C1 segment of cervical spinal cord (tissue), 14 donors: ENCODE data around the gene NUP85.
"Not testable (repeated sequence)": the region's sequence is repeated elsewhere in the genome, so short reads cannot be mapped to it uniquely, and the experiment has no call there.

ENCODE experiments used
- DNase-seq, 14 donors: peaks; one replicate each; lab custom pipeline; 2025; lab: John Stamatoyannopoulos, UW

NUP85 gene, protein sequence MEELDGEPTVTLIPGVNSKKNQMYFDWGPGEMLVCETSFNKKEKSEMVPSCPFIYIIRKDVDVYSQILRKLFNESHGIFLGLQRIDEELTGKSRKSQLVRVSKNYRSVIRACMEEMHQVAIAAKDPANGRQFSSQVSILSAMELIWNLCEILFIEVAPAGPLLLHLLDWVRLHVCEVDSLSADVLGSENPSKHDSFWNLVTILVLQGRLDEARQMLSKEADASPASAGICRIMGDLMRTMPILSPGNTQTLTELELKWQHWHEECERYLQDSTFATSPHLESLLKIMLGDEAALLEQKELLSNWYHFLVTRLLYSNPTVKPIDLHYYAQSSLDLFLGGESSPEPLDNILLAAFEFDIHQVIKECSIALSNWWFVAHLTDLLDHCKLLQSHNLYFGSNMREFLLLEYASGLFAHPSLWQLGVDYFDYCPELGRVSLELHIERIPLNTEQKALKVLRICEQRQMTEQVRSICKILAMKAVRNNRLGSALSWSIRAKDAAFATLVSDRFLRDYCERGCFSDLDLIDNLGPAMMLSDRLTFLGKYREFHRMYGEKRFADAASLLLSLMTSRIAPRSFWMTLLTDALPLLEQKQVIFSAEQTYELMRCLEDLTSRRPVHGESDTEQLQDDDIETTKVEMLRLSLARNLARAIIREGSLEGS

DNA sequence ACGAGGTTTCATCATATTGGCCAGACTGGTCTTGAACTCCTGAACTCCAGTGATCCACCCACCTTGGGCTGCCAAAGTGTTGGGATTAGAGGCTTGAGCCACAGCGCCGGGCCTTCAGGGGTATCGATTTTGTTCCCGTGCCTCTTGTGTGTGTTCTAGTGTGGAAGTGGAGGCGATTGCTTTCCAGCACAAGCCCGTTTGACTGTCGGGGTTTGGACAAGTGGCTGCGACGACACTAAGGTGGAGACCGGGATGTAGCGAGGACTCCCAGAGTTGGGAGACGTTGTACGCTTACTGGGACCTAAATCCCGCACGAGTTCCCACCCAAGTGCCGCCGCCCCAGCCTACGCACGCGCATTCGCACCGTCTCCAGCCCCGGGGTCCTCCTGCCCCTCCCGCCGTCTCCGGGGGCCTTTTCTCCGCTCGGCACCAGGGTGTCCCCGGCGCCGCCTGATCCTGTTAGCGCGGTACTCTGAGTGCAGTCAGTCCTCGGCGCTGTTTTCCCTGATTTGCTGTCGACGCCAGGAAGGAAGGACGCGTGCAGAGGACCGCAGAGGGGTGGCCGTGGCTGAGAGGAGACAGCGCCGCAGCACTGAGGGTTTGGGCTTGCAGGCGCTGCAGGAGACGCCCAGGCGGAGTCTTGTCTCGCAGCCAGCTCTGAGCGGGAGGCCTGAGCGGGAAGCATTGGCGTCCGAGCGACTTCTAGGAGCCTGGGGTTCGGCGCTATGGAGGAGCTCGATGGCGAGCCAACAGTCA is at the start of gene NUP85:
TSS of gene NUP85 (plus strand) at position 643 of the 756 bp plus-strand sequence. CDS start at position 726, 83 bp downstream.
- DNase-seq = peak; percentile 73 to 98 (median 94)

DNA sequence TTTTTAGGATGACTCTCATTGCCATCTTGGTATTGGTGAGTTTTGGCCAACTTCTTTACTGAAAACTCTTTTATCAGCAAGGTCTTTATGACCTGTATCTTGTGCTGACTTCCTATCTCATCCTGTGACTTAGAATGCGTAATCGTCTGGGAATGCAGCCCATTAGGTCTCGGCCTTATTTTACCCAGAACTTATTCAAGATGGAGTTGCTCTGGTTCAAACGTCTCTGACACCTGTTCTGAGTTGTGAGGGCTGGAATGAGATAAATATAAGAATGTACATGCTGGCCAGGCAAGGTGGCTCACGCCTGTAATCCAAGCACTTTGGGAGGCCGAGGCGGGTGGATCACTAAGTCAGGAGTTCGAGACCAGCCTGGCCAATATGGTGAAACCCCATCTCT is 47.0 kb upstream of the NUP85 start:
- not testable (repeated sequence) for DNase-seq

DNA sequence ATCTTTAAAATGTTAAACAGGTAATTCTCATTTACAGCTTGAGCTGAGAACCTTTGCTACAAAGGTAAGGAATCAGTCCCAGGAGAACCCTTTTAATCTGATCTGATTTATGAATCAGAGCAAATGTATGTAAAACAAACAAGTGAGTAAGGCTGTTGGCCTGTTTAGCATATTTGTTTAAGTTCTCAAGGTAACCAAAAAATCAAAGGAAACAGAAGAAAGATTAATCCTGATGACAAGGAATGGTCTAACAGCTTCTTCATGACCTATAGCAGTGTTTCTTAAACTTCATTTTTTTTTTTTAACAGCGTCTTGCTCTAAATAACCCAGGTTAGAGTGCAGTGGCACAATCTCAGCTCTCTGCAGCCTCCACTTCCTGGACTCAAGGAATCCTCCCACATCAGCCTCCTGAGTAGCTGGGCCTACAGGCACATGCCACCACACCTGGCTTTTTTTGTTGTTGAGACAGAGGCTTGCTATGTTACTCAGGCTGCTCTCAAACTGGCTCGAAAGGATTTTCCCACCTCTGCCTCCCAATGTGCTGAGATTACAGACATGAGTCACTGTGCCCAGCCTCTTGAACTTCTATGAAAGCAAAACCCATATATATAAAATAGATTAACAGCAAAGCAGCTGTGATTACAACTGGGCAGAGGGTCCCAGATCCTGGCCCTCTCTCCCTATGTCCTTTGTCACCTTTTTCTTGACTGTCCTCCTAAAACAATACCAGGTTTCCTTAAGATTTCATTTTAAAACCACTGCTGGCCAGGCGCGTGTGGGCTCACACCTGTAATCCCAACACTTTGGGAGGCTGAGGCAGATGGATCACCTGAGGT is 46.1 kb upstream of the NUP85 start:
- no peak for DNase-seq

DNA sequence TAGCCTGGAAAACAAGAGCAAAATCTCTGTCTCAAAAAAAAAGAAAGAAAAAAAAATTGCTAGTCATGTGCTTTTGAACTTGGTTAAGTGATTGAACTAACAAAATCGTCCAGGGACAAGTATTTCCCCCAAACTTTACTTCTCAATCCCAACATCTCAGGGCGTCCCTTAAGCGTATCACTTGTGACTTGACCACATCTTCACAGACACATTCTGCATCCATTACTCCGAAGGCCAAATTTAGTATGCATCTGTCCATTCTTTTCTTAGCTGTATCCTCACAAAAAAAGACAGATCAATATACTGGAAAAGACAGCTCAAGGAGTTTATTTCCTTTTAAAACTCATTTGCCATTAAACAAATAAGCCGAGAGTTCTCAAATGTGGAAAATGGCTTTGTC is 45.3 kb upstream of the NUP85 start:
- DNase-seq = no peak

DNA sequence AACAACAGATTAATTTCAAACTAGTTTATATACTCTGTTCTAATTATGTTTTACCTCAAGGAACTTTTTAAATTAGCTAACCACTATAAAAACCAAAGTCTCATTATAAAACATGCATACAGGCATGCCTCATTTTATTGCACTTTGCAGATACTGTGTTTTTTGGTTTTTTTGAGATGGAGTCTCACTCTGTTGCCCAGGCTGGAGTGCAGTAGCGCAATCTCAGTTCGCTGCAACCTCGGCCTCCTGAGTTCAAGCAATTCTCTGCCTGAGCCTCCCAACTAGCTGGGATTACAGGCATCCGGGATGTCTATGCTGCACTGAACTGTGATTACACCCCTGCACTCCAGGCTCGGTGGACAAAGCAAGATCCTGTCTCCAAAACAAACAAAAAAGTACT is 42.4 kb upstream of the NUP85 start:
- DNase-seq = no peak

DNA sequence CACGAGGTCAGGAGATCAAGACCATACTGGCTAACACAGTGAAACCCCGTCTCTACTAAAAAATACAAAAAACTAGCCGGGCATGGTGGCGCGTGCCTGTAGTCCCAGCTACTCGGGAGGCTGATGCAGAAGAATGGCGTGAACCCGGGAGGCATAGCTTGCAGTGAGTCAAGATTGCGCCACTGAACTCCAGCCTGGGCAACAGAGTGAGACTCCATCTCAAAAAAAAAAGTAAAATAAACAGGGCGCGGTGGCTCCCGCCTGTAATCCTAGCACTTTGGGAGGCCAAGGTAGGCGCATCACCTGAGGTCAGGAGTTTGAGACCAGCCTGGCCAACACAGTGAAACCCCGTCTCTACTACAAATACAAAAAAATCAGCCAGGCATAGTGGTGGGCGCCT is 40.9 kb upstream of the NUP85 start:
- not testable (repeated sequence) for DNase-seq

DNA sequence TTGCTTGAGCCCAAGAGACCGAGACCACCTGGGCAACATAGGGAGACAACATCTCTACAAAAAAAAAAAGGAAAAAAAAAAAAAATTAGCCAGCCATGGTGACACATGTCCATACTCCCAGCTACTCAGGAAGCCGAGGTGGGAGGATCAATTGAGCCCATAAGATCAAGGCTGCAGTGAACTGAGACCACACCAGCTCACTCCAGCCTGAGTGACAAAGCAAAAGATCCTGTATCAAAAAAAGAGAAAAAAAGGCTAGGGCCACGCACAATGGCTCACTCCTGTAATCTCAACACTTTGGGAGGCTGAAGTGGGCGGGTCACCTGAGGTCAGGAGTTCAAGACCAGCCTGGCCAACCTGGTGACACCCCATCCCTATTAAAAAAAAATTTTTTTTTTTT is 36.5 kb upstream of the NUP85 start:
- no peak for DNase-seq

DNA sequence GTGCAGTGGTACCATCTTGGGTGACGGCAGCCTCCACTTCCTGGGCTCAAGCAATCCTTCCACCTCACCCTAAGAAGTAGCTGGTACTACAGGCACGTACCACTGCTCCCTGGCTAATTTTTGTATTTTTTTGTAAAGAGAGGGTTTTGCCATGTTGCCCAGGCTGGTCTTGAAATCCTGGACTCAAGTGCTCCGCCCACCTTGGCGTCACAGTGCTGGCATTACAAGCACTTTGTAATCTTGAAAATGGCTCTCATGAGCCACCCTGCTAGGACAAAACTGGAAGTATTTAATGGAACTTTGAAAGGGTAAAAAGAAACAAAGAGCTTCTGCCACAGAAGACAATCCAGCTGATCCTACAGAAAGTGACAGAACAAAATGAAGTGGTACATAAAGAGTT is 32.0 kb upstream of the NUP85 start:
- DNase-seq = no peak

DNA sequence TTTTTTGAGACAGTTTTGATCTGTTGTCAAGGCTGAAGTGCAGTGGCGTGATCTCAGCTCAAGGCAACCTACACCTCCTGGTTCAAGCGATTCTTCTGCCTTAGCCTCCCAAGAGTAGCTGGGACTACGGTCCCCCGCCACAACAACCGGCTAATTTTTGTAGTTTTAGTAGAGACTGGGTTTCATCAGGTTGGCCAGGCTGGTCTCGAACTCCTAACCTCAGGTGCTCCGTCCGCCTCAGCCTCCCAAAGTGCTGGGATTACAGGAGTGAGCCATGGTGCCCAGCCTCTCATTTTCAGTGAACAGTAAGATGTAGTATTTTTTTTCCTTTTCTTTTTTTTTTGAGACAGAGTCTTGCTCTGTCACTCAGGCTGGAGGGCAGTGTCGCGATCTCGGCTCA is 30.5 kb upstream of the NUP85 start:
- DNase-seq = no peak

DNA sequence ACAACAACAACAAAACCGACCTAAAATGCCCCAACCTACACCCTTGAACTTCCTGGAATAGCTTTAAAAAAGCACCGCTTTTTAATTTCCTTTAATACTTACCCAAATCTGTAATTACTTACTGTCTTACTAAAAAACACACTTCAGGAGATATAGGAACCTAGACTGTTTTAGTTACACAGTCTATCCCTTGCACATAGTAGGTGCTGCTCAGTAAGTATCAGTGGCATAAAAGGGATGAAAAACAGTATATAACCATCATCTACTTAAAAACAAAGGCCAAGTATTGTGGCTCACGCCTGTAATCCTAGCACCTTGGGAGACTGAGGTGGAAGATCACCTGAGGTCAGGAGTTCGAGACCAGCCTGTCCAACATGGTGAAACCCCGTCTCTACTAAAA is 28.9 kb upstream of the NUP85 start:
- no peak for DNase-seq

DNA sequence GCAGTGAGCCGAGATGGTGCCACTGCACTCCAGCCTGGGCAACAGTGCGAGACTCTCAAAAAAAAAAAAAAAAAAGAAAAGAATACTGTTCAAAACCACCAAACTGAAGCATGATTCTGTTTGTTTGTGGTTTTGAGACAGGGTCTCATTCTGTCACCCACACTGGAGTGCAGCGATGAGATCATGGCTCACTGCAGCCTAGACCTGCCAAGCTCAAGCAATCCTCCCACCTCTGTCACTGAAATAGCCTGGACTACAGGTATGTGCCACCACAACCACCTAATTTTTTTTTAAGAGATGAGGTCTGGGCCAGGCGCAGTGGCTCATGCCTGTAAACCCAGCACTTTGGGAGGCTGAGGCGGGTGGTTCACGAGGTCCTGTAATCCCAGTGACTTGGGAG is 27.0 kb upstream of the NUP85 start:
- no peak for DNase-seq

DNA sequence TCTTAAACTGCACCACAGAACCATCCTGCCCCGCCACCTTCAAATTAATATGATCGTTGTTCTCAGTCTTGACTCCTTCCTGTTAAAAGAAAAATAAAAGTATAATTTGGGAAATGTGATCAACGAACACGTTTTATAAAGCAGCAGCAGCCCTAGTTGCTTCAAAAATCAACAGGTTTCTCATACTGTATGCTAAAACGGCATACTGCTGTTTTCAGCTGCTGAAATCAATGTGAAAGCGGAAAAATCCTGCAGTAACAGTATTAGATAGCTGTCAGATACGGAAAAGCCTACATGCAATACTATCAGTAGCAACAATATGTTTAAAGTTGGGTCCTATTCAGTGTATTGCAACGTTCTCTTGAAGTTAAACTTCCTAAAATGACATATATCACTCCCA is 24.4 kb upstream of the NUP85 start:
- no peak for DNase-seq

DNA sequence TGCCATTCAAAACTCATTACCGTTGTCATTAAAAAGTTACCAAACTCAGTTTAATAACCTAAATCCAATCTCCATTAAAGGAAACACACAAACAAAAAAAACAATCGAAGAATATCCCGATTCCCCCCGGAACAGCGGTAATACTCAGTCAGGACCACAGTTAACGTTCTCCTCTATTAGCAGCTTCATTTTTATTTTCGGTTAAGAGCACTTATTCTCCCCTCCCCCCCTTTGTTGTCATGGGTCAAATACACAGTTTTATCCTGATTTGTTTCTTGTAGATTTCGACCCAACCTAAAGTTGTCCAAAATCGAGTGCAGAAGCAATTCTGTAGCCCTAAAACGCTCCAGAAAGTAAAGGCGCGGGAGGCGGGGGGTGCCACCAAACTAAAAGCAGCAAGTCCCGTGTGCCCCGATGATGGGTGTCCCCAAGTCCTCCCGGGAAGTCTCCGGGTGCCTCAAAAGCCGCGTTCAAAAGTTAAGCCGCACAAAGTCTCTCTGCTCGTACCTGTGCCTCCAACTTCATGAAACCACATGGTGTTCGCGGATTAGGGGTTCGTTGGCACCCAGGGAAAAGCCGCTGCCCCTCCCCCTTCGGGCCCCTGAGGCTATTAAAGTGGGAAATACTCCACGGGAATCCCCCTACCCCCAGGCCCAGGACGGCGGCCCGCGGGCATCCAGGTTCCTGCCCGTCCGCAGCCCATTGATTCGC is 23.7 kb upstream of the NUP85 start:
- DNase-seq = peak in 8 of 14 donors; percentile 7 to 55 (median 27)

DNA sequence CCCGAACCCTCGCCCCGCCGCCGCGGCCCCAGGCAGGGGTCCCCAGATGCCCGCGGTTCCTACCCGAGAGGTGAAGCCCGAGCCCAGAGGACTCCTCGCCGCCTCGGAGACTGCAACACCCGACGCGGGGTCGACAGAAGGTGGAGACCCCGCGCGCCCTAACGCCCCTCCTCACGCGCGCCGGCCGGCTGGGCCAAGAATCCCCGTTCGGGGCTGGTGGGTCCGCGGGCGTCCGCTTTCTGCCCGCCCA is 23.2 kb upstream of the NUP85 start:
- DNase-seq = peak in 1 of 14 donors; percentile 63

DNA sequence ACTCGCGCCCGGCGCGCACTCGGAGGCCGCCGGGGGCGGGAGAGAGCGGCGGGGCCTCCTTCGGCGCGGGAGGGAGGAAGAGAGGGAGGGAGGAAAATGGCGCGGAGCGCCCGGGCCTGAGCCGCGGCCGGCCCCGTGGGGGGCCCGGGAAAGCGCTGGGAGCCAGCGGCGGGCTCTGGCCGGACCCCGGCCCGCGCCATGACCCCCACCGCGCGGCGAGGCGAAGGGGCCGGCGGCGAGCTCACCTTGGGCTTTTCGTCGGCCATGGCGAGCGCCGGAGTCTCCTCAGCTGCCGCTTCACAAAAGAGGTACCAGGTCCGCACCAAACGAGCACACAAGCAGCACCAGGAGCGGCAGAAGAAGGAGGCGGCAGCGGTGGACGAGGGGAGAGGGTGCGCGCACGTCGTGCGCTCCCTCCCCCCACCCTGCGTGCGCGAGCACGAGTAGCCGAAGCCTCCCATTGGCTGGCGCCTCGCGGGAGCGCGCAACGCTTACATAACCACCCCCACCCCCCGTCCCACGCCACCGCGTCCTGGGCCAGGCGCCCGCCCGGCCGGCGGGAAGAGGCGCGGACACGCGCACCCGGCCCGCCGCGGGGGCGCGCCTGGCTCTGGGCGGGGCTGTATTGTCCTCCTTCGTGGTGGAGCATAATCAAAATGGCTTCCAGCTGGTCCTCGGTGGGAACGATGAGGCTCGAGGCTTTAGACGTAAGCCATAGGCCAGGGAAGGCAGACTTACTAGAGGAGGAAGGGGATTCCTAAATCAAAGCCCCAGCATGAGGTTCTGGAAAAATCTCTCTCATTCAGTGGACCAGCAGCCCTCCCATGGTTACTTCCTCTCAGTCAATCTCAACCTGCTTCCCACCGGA is 22.7 kb upstream of the NUP85 start, which contains the start of gene SUMO2:
TSS of gene SUMO2 (minus strand) at position 391 of the 868 bp plus-strand sequence. CDS start at position 266, 125 bp downstream.
- DNase-seq = peak; percentile 55 to 95 (median 86)

DNA sequence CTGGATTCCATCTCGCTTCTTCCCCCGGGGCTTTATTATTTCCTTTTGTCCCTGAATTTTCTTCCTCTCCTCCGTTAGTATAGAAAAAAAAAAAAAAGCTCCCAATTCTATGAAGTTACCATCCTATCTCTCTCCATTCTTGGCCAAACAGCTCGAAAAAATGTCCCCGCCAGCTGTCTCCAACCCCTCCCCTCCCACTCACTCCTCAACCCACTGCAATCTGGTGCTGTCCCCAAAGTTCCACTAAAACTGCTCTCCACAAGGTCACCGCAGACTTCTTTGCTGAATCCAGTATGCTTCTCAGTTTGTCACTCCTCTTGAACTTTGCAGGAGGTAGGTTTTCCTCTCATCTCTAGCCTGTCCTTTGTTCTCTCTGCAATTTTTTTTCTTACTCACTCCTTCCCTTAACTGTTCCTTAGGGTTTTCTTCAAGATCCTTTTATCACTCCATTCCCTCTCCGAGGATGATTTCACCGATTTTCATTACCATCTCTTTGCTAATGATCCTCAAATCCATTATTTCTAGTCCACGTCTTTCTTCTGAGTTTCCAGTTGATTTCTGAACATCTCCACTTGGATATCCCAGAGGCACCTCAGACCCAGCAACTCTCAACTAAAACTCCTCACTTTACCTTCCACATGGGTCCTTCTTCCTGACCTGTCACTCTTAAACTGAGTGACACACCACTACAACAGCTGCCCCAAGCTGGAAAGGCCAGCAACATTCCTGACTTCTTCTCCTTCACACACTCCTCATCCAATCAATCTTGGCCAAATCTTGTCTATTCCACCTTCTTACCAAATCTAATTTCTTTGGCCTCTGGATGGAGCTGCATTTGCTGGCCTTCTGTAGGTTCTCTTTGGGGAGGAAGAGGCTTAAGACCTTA is 21.2 kb upstream of the NUP85 start:
- DNase-seq = no peak

DNA sequence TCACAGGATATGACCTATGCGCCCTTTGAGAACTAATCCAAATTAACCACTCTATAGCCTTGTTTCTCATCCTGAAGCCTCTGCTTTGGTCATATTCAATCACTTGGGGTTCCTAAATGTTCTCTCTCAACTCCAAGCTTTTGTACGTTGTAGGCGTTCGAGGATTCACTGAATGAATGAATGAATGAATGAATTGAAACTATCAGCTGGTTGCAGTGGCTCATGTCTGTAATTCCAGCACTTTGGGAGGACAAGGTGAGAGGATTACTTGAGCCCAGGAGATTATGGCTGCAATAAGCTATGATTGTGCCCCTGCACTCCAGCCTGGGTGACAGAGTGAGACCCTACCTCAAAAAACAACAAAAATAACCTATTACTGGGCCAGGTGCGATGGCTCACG is 16.9 kb upstream of the NUP85 start:
- no peak for DNase-seq

DNA sequence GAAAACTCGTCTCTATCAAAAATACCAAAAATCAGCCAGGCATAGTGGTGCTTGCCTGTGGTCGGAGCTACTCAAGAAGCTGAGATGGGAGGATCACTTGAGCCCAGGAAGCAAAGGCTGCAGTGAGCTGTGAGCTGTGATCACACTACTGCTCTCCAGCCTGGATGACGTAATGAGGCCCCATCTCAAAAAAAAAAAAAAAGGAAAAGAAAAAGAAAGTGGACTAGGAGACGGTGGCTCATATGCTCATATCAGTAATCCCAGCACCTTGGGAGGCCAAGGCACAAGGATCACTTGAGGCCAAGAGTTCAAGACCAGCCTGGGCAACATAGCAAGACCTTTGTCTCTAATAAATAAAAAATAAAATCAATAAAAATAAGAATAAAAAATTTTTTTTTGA is 13.9 kb upstream of the NUP85 start:
- DNase-seq = no peak

DNA sequence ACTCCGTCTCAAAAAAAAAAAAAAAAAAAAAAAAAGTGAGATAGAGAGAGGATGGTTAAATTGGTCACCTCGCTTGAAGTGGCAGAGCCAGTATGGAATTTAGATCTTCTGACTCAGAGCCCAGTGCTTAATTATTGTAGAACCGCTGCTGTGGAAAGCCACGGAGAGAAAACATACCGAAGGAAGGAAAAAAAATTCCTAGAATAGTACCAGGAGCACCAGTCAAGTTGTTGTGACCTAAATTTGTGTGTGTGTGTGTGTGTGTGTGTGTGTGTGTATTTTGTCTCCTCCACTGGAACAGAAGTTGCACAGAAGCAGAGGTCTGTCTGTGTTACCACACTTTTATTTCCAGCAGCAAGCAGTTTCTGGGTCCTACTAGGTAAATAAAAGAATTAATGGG is 10.6 kb upstream of the NUP85 start:
- DNase-seq = no peak
